Measurements from ENCODE around the gene PPP2R2D. TPM values are rescaled to one million over a fixed set of nuclear protein-coding genes. Genes with fewer than 3 reads are reported as not detected.

The PPP2R2D gene
- total RNA-seq, 1 donor, result 23.9 TPM

- H3K9me3 ChIP-seq (ENCODE audit: low read depth, low read length), result no peaks in the 10 kb centered on the region
Observed at GRCh38 chr10:131875501-131875900, 25.3 kb upstream of the PPP2R2D start.

GRCh38 chr10:131876017-131876416, 24.8 kb upstream of the PPP2R2D start:
- TF ChIP-seq CTCF (IDR thresholded peaks at IDR 0.05; ENCODE audit: extremely low read depth, low read depth, low read length), result no peak
- Histone ChIP-seq H2AFZ (ENCODE audit: low read length) (no peak overlapping the region), H3K27ac (ENCODE audit: low read depth, low read length) (no peak overlapping the region), H3K4me2 (ENCODE audit: insufficient read depth, low read length) (no peak overlapping the region), H3K79me2 (ENCODE audit: insufficient read depth, low read length) (no peaks in the 10 kb centered on the region), H3K9me3 (ENCODE audit: low read depth, low read length) (no peaks in the 10 kb centered on the region), H4K20me1 (ENCODE audit: insufficient read depth, low read length) (no peaks in the 10 kb centered on the region), H3K27me3 (ENCODE audit: insufficient read depth, low read length) (peaks cover 4% of the 10 kb centered on the region), H3K4me3 (ENCODE audit: insufficient read depth, low read length) (no peak overlapping the region), H3K36me3 (ENCODE audit: insufficient read depth, low read length) (no peaks in the 10 kb centered on the region), H3K4me1 (ENCODE audit: insufficient read depth, low read length) (no peaks in the 10 kb centered on the region)
- DNase-seq (ENCODE audit: insufficient read length, low spot score, missing footprints), result no peak

More at GRCh38 chr10:131875501-131875900, 25.3 kb upstream of the PPP2R2D start:
- H4K20me1 ChIP-seq (ENCODE audit: insufficient read depth, low read length), result no peaks in the 10 kb centered on the region
- no peaks in the 10 kb centered on the region for H3K4me1 ChIP-seq (ENCODE audit: insufficient read depth, low read length)
- H3K4me2 ChIP-seq (ENCODE audit: insufficient read depth, low read length), result no peak overlapping the region
- no peak for TF ChIP-seq CTCF (IDR thresholded peaks at IDR 0.05; ENCODE audit: extremely low read depth, low read depth, low read length)
- peaks cover 4% of the 10 kb centered on the region for H3K27me3 ChIP-seq (ENCODE audit: insufficient read depth, low read length)
- H2AFZ ChIP-seq (ENCODE audit: low read length), result no peak overlapping the region
- no peak overlapping the region for H3K27ac ChIP-seq (ENCODE audit: low read depth, low read length)
- no peaks in the 10 kb centered on the region for H3K79me2 ChIP-seq (ENCODE audit: insufficient read depth, low read length)
- no peak for DNase-seq (ENCODE audit: insufficient read length, low spot score, missing footprints)
- no peaks in the 10 kb centered on the region for H3K36me3 ChIP-seq (ENCODE audit: insufficient read depth, low read length)
- no peak overlapping the region for H3K4me3 ChIP-seq (ENCODE audit: insufficient read depth, low read length)

GRCh38 chr10:131876508-131876907, 24.3 kb upstream of the PPP2R2D start:
- H3K79me2 ChIP-seq (ENCODE audit: insufficient read depth, low read length), result no peaks in the 10 kb centered on the region
- H3K9me3 ChIP-seq (ENCODE audit: low read depth, low read length), result no peaks in the 10 kb centered on the region
- TF ChIP-seq CTCF (IDR thresholded peaks at IDR 0.05; ENCODE audit: extremely low read depth, low read depth, low read length), result no peak
- H3K27me3 ChIP-seq (ENCODE audit: insufficient read depth, low read length), result peaks cover 4% of the 10 kb centered on the region
- no peaks in the 10 kb centered on the region for H3K36me3 ChIP-seq (ENCODE audit: insufficient read depth, low read length)
- no peak overlapping the region for H3K27ac ChIP-seq (ENCODE audit: low read depth, low read length)
- no peak overlapping the region for H3K4me2 ChIP-seq (ENCODE audit: insufficient read depth, low read length)
- H4K20me1 ChIP-seq (ENCODE audit: insufficient read depth, low read length), result no peaks in the 10 kb centered on the region
- DNase-seq (ENCODE audit: insufficient read length, low spot score, missing footprints), result no peak
- no peaks in the 10 kb centered on the region for H3K4me1 ChIP-seq (ENCODE audit: insufficient read depth, low read length)
- H2AFZ ChIP-seq (ENCODE audit: low read length), result no peak overlapping the region
- H3K4me3 ChIP-seq (ENCODE audit: insufficient read depth, low read length), result no peak overlapping the region

GRCh38 chr10:131880016-131880590, 20.7 kb upstream of the PPP2R2D start:
- Histone ChIP-seq H3K27ac (ENCODE audit: low read depth, low read length) (no peak overlapping the region), H2AFZ (ENCODE audit: low read length) (no peak overlapping the region), H3K4me3 (ENCODE audit: insufficient read depth, low read length) (no peak overlapping the region), H3K36me3 (ENCODE audit: insufficient read depth, low read length) (no peaks in the 10 kb centered on the region), H3K4me1 (ENCODE audit: insufficient read depth, low read length) (no peaks in the 10 kb centered on the region), H3K4me2 (ENCODE audit: insufficient read depth, low read length) (no peak overlapping the region), H3K27me3 (ENCODE audit: insufficient read depth, low read length) (no peaks in the 10 kb centered on the region), H3K79me2 (ENCODE audit: insufficient read depth, low read length) (no peaks in the 10 kb centered on the region), H4K20me1 (ENCODE audit: insufficient read depth, low read length) (no peaks in the 10 kb centered on the region), H3K9me3 (ENCODE audit: low read depth, low read length) (no peaks in the 10 kb centered on the region)
- no peak for TF ChIP-seq CTCF (IDR thresholded peaks at IDR 0.05; ENCODE audit: extremely low read depth, low read depth, low read length)
- no peak for DNase-seq (ENCODE audit: insufficient read length, low spot score, missing footprints)
